HEK293 (cell line): ENCODE data around the gene GTF2F1.

ENCODE experiments used
- BCL11A ChIP-seq: fragments of 450-650 bp; formaldehyde crosslinking; IDR thresholded peaks from 2 replicates; pipeline ENCODE4 v1.5.1; 2016; ENCODE audit warnings: low read depth, missing biosample characterization, missing genetic modification characterization
- GLI4 ChIP-seq: fragments of 450-650 bp; formaldehyde crosslinking; IDR thresholded peaks from 2 replicates; pipeline ENCODE4 v1.5.1; 2016; ENCODE audit warnings: missing biosample characterization, missing genetic modification characterization
- KLF1 ChIP-seq: fragments of 450-650 bp; formaldehyde crosslinking; IDR thresholded peaks from 2 replicates; pipeline ENCODE4 v1.5.1; 2016; ENCODE audit warnings: missing biosample characterization, missing genetic modification characterization
- OVOL3 ChIP-seq: fragments of 450-650 bp; formaldehyde crosslinking; IDR thresholded peaks from 2 replicates; pipeline ENCODE4 v1.5.1; 2016; ENCODE audit warnings: missing biosample characterization, missing genetic modification characterization
- PATZ1 ChIP-seq: fragments of 450-650 bp; formaldehyde crosslinking; IDR thresholded peaks from 2 replicates; pipeline ENCODE4 v1.5.1; 2016; ENCODE audit warnings: missing biosample characterization, missing genetic modification characterization
- PRDM10 ChIP-seq: fragments of 450-650 bp; formaldehyde crosslinking; IDR thresholded peaks from 2 replicates; pipeline ENCODE4 v1.5.1; 2016; ENCODE audit warnings: missing biosample characterization, missing genetic modification characterization
- ZBTB17 ChIP-seq: fragments of 450-650 bp; formaldehyde crosslinking; IDR thresholded peaks from 2 replicates; pipeline ENCODE4 v1.5.1; 2016; ENCODE audit warnings: missing biosample characterization, missing genetic modification characterization
- ZBTB20 ChIP-seq: fragments of 450-650 bp; formaldehyde crosslinking; IDR thresholded peaks from 2 replicates; pipeline ENCODE4 v1.5.1; 2016; ENCODE audit warnings: missing biosample characterization, missing genetic modification characterization
- ZBTB8A ChIP-seq: fragments of 450-650 bp; formaldehyde crosslinking; IDR thresholded peaks from 2 replicates; pipeline ENCODE4 v1.5.1; 2016; ENCODE audit warnings: missing biosample characterization, missing genetic modification characterization
- ZFP3 ChIP-seq: fragments of 450-650 bp; formaldehyde crosslinking; IDR thresholded peaks from 2 replicates; pipeline ENCODE4 v1.5.1; 2016; ENCODE audit warnings: low read depth, missing biosample characterization, missing genetic modification characterization
- ZNF121 ChIP-seq: fragments of 450-650 bp; formaldehyde crosslinking; IDR thresholded peaks from 2 replicates; pipeline ENCODE4 v1.5.1; 2016; ENCODE audit warnings: missing biosample characterization, missing genetic modification characterization
- ZNF155 ChIP-seq: fragments of 450-650 bp; formaldehyde crosslinking; IDR thresholded peaks from 2 replicates; pipeline ENCODE4 v1.5.1; 2016; ENCODE audit warnings: missing biosample characterization, missing genetic modification characterization
- ZNF175 ChIP-seq: fragments of 450-650 bp; formaldehyde crosslinking; IDR thresholded peaks from 2 replicates; pipeline ENCODE4 v1.5.1; 2016; ENCODE audit warnings: missing biosample characterization, missing genetic modification characterization
- ZNF24 ChIP-seq: fragments of 450-650 bp; formaldehyde crosslinking; IDR thresholded peaks from 2 replicates; pipeline ENCODE4 v1.5.1; 2016; ENCODE audit warnings: missing biosample characterization, missing genetic modification characterization
- ZNF324 ChIP-seq: fragments of 450-650 bp; formaldehyde crosslinking; IDR thresholded peaks from 2 replicates; pipeline ENCODE4 v1.5.1; 2016; ENCODE audit warnings: missing biosample characterization, missing genetic modification characterization
- ZNF354C ChIP-seq: fragments of 450-650 bp; formaldehyde crosslinking; IDR thresholded peaks from 2 replicates; pipeline ENCODE4 v1.5.1; 2016; ENCODE audit warnings: missing biosample characterization, missing genetic modification characterization, low read depth, borderline replicate concordance
- ZNF423 ChIP-seq: fragments of 450-650 bp; formaldehyde crosslinking; IDR thresholded peaks from 2 replicates; pipeline ENCODE4 v1.5.1; 2016; ENCODE audit warnings: missing biosample characterization, missing genetic modification characterization
- ZNF449 ChIP-seq: fragments of 450-650 bp; formaldehyde crosslinking; IDR thresholded peaks from 2 replicates; pipeline ENCODE4 v1.5.1; 2017; ENCODE audit warnings: missing biosample characterization, mild to moderate bottlenecking, missing genetic modification characterization, moderate library complexity
- ZNF48 ChIP-seq: fragments of 450-650 bp; formaldehyde crosslinking; IDR thresholded peaks from 2 replicates; pipeline ENCODE4 v1.5.1; 2016; ENCODE audit warnings: missing biosample characterization, missing genetic modification characterization
- ZNF558 ChIP-seq: fragments of 450-650 bp; formaldehyde crosslinking; IDR thresholded peaks from 2 replicates; pipeline ENCODE4 v1.5.1; 2016; ENCODE audit warnings: missing biosample characterization, missing genetic modification characterization
- ZNF571 ChIP-seq: fragments of 450-650 bp; formaldehyde crosslinking; IDR thresholded peaks from 2 replicates; pipeline ENCODE4 v1.5.0; 2017; ENCODE audit warnings: missing biosample characterization, missing genetic modification characterization
- ZNF660 ChIP-seq: fragments of 450-650 bp; IDR thresholded peaks from 2 replicates; pipeline ENCODE4 v1.5.1; 2018; ENCODE audit warnings: missing biosample characterization, mild to moderate bottlenecking, missing genetic modification characterization
- ZSCAN18 ChIP-seq: fragments of 450-650 bp; formaldehyde crosslinking; IDR thresholded peaks from 2 replicates; pipeline ENCODE4 v1.5.1; 2016; ENCODE audit warnings: missing biosample characterization, missing genetic modification characterization
- ZSCAN23 ChIP-seq: fragments of 450-650 bp; formaldehyde crosslinking; IDR thresholded peaks from 2 replicates; pipeline ENCODE4 v1.5.1; 2016; ENCODE audit warnings: missing biosample characterization, missing genetic modification characterization
- TF ChIP-seq, protein P1 (sequence below): fragments of 450-650 bp; formaldehyde crosslinking; IDR thresholded peaks from 2 replicates; pipeline ENCODE4 v1.5.0; 2017; ENCODE audit warnings: missing biosample characterization, missing genetic modification characterization, borderline replicate concordance
- TF ChIP-seq, protein P2 (sequence below): fragments of 450-650 bp; formaldehyde crosslinking; IDR thresholded peaks from 2 replicates; pipeline ENCODE4 v1.5.1; 2016; ENCODE audit warnings: missing biosample characterization, missing genetic modification characterization
- TF ChIP-seq, protein P3 (sequence below): fragments of 450-650 bp; IDR thresholded peaks from 2 replicates; pipeline ENCODE4 v1.5.1; 2018; ENCODE audit warnings: missing biosample characterization, missing genetic modification characterization

The GTF2F1 gene

GRCh38 chr19:6412447-6413091, 19.6 kb upstream of the GTF2F1 start (continued):
- TF ChIP-seq ZSCAN18 (tag by site-specific recombination), result no peak
- no peak for TF ChIP-seq ZNF354C
- TF ChIP-seq ZBTB17, result no peak
- TF ChIP-seq BCL11A (tag by site-specific recombination), result no peak
- TF ChIP-seq ZNF558 (tag by site-specific recombination), result no peak
- TF ChIP-seq ZNF571 (tag by site-specific recombination), result no peak
- TF ChIP-seq GLI4 (tag by site-specific recombination), result no peak
- TF ChIP-seq ZNF324, result no peak
- peak; percentile 41; the same call in 1 of the 2 replicates for TF ChIP-seq PATZ1
- no peak for TF ChIP-seq ZNF121 (tag by site-specific recombination)
- TF ChIP-seq KLF1 (tag by site-specific recombination), result no peak
- TF ChIP-seq, protein P1, sequence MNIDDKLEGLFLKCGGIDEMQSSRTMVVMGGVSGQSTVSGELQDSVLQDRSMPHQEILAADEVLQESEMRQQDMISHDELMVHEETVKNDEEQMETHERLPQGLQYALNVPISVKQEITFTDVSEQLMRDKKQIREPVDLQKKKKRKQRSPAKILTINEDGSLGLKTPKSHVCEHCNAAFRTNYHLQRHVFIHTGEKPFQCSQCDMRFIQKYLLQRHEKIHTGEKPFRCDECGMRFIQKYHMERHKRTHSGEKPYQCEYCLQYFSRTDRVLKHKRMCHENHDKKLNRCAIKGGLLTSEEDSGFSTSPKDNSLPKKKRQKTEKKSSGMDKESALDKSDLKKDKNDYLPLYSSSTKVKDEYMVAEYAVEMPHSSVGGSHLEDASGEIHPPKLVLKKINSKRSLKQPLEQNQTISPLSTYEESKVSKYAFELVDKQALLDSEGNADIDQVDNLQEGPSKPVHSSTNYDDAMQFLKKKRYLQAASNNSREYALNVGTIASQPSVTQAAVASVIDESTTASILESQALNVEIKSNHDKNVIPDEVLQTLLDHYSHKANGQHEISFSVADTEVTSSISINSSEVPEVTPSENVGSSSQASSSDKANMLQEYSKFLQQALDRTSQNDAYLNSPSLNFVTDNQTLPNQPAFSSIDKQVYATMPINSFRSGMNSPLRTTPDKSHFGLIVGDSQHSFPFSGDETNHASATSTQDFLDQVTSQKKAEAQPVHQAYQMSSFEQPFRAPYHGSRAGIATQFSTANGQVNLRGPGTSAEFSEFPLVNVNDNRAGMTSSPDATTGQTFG (tag by site-specific recombination), result no peak
- TF ChIP-seq ZNF175, result no peak
- TF ChIP-seq PRDM10 (tag by site-specific recombination), result no peak
- TF ChIP-seq ZFP3 (tag by site-specific recombination), result no peak
- no peak for TF ChIP-seq ZNF24 (tag by site-specific recombination)
- no peak for TF ChIP-seq ZBTB8A
- TF ChIP-seq ZSCAN23 (tag by site-specific recombination), result no peak
- peak; percentile 32; the same call in 1 of the 2 replicates for TF ChIP-seq ZNF423
- TF ChIP-seq ZNF449 (tag by site-specific recombination), result no peak
- TF ChIP-seq ZNF155 (tag by site-specific recombination), result no peak
- TF ChIP-seq ZNF48 (tag by site-specific recombination), result no peak
- TF ChIP-seq, protein P2, sequence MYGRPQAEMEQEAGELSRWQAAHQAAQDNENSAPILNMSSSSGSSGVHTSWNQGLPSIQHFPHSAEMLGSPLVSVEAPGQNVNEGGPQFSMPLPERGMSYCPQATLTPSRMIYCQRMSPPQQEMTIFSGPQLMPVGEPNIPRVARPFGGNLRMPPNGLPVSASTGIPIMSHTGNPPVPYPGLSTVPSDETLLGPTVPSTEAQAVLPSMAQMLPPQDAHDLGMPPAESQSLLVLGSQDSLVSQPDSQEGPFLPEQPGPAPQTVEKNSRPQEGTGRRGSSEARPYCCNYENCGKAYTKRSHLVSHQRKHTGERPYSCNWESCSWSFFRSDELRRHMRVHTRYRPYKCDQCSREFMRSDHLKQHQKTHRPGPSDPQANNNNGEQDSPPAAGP (tag by site-specific recombination), result no peak
- no peak for TF ChIP-seq OVOL3 (tag by site-specific recombination)
- no peak for TF ChIP-seq ZNF660 (tag by site-specific recombination)
- TF ChIP-seq ZBTB20 (tag by site-specific recombination), result no peak
- TF ChIP-seq, protein P3, sequence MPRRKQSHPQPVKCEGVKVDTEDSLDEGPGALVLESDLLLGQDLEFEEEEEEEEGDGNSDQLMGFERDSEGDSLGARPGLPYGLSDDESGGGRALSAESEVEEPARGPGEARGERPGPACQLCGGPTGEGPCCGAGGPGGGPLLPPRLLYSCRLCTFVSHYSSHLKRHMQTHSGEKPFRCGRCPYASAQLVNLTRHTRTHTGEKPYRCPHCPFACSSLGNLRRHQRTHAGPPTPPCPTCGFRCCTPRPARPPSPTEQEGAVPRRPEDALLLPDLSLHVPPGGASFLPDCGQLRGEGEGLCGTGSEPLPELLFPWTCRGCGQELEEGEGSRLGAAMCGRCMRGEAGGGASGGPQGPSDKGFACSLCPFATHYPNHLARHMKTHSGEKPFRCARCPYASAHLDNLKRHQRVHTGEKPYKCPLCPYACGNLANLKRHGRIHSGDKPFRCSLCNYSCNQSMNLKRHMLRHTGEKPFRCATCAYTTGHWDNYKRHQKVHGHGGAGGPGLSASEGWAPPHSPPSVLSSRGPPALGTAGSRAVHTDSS (tag by site-specific recombination), result no peak
